Stomach (tissue), 9 donors: ENCODE data around the gene CYB561. TPM values are rescaled to one million over a fixed set of nuclear protein-coding genes. Genes with fewer than 3 reads are reported as not detected.

Experiments
- DNase-seq, 2 donors: peaks; one replicate each; pipeline versions ENCODE4 v3.0.0 to v3.0.0-alpha.2; 2013 to 2019
- H3K27ac ChIP-seq, 5 donors: fragments of 200-600 bp in 4 of 5; sonication (generic) in 4 of 5; one replicate each; pipeline ENCODE4 v1.5.1; 2013 to 2019; ENCODE audit warnings: mild to moderate bottlenecking in 1 of 5, moderate library complexity in 1 of 5
- H3K27me3 ChIP-seq, 3 donors: fragments of 200-600 bp; sonication (generic); one replicate each; pipeline ENCODE4 v1.5.1; 2017 to 2019; ENCODE audit warnings: mixed run types in 1 of 3
- H3K36me3 ChIP-seq, 4 donors: fragments of 200-600 bp; sonication (generic); 1 replicate in 3 of 4; 2 replicates in 1 of 4; pipeline ENCODE4 v1.5.1; 2016 to 2019
- H3K4me1 ChIP-seq, 4 donors: fragments of 200-600 bp; sonication (generic); one replicate each; pipeline ENCODE4 v1.5.1; 2016 to 2019
- H3K4me3 ChIP-seq, 4 donors: fragments of 200-600 bp; sonication (generic) in 3 of 4; one replicate each; pipeline ENCODE4 v1.5.1; 2016 to 2019; ENCODE audit warnings: mild to moderate bottlenecking in 1 of 4
- H3K9me3 ChIP-seq, 4 donors: fragments of 200-600 bp; sonication (generic); one replicate each; pipeline ENCODE4 v1.5.1; 2016 to 2019
- EP300 ChIP-seq: sonication (generic); formaldehyde crosslinking; IDR thresholded peaks from one replicate; pipeline ENCODE4 v1.6.1; 2017; ENCODE audit warnings: antibody characterized with exemption
- POLR2A ChIP-seq, 4 donors: fragments of 450-650 bp; IDR thresholded peaks; one replicate each; pipeline ENCODE4 v1.6.1; 2016; ENCODE audit warnings: antibody characterized with exemption in 4 of 4, control low read depth in 2 of 4, mild to moderate bottlenecking in 1 of 4, moderate library complexity in 1 of 4
- POLR2AphosphoS5 ChIP-seq, 3 donors: sonication (generic); formaldehyde crosslinking; IDR thresholded peaks; one replicate each; pipeline ENCODE4 v1.6.1; 2016; ENCODE audit warnings: antibody characterized with exemption in 3 of 3
- WGBS, 5 donors: extraction: QIAGEN DNeasy Blood & Tissue Kit in 3 of 5; methylation state at CpG; one replicate each; pipeline versions ENCODE4 v1.1.5 to v1.1.7; 2013 to 2018; 5-methylcytosine and 5-hydroxymethylcytosine counted together
- intact Hi-C: fragments of 100-400 bp; cut with DNase I; formaldehyde crosslinking; loops from one replicate; pipeline ENCODE4 v1.15.1; 2023; ENCODE audit warnings: low total_unique reads
- polyA plus RNA-seq, 3 donors: library from polyadenylated mRNA; stranded (reverse); fragments of 200-250 nt; gene quantifications; one replicate each; pipeline ENCODE4 v1.2.3, GENCODE V29; 2013
- total RNA-seq, 5 donors: library from RNA; depleted of rRNA; stranded (reverse); fragments of >200 nt; gene quantifications; one replicate each; pipeline versions ENCODE4 v1.1.0 to v1.2.3, GENCODE V29; 2014 to 2016
- TF ChIP-seq, protein P1 (sequence below), 7 experiments: fragments of 450-650 bp in 4 of 7; fragments of 200-600 bp in 3 of 7; sonication (generic) in 3 of 7; IDR thresholded peaks; one replicate each; pipeline ENCODE4 v1.5.1; 2016 to 2019; ENCODE audit warnings: antibody characterized with exemption in 7 of 7, control low read depth in 2 of 7, mild to moderate bottlenecking in 1 of 7
- donor health status: healthy with polysubstance abuse.
- donor health status: Bipolar disorder and iron deficiency.
- donor health status: healthy.

The CYB561 gene
- total and polyA plus RNA-seq, 8 donors = 10.8 to 394 (median 37.8) TPM

DNA sequence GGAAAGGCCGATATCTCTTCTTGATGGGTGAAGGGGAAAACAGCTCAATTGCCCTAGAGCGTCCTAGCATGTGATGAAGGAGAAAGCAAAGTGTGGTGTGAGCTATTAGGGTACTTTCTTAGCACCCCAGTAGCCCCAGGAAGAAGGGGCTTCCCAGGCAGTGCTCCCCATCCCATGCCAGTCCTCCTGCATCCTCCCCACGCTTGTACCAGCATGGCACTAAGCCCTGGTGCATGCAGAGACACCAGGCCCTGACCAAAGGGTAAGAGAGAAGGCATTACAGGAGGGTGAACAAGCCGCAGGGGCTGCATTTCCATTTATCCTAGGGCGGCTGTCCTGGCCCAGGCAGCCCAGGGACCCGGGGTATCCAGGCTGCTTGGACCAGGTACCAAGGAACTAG is 3.1 kb downstream of the CYB561 start:
- Histone ChIP-seq H3K4me1 (peaks cover 37 to 93% (median 75%) of the 10 kb centered on the region in 4 donors), H3K27ac (peak overlapping the region in 2 of 5 donors; percentile 5 to 26), H3K36me3 (no peaks in the 10 kb centered on the region), H3K9me3 (no peaks in the 10 kb centered on the region), H3K4me3 (no peak overlapping the region), H3K27me3 (peaks cover 0 to 6% (median 0%) of the 10 kb centered on the region in 3 donors)
- WGBS, 5 donors = 68 to 87% (median 70%) methylated on average over 6 of the region's 6 CpGs
- intact Hi-C loops = no loop called here
- TF ChIP-seq POLR2A (IDR thresholded peaks at IDR 0.05) = no peak
- TF ChIP-seq, protein P1, sequence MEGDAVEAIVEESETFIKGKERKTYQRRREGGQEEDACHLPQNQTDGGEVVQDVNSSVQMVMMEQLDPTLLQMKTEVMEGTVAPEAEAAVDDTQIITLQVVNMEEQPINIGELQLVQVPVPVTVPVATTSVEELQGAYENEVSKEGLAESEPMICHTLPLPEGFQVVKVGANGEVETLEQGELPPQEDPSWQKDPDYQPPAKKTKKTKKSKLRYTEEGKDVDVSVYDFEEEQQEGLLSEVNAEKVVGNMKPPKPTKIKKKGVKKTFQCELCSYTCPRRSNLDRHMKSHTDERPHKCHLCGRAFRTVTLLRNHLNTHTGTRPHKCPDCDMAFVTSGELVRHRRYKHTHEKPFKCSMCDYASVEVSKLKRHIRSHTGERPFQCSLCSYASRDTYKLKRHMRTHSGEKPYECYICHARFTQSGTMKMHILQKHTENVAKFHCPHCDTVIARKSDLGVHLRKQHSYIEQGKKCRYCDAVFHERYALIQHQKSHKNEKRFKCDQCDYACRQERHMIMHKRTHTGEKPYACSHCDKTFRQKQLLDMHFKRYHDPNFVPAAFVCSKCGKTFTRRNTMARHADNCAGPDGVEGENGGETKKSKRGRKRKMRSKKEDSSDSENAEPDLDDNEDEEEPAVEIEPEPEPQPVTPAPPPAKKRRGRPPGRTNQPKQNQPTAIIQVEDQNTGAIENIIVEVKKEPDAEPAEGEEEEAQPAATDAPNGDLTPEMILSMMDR (IDR thresholded peaks at IDR 0.05) = no peak
- TF ChIP-seq EP300 = no peak
- TF ChIP-seq POLR2AphosphoS5 (IDR thresholded peaks at IDR 0.05) = no peak
- DNase-seq = no peak

DNA sequence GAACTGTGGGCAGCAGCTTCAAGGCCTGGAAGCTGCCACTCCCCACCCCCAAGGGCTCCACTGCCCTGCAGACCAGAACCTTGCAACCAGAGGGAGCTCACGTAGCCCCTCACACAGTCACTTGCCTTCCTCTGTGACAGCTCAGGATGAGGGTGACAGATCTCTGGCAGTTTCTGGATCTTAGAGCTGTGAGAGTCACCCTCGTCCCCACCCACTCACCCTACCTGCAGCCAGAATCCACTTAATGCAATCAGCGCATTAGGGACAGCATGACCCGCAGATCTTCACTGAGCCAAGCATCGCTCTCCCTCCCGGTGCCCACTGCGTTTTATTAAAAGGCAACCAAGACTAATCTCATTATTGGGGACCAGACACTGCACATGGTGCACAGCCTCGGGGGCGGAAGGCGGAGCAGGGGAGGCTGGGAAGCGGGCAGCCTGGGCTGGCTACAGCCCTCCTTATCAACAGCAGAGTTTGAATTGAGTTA is 3.5 kb downstream of the CYB561 start:
- H3K36me3 ChIP-seq = no peaks in the 10 kb centered on the region
- WGBS, 5 donors = 49 to 76% (median 59%) methylated on average over 9 to 11 of the region's 11 CpGs
- H3K4me1 ChIP-seq = peaks cover 37 to 93% (median 75%) of the 10 kb centered on the region in 4 donors
- TF ChIP-seq POLR2AphosphoS5 (IDR thresholded peaks at IDR 0.05) = no peak
- H3K9me3 ChIP-seq = no peaks in the 10 kb centered on the region
- intact Hi-C loops = no loop called here
- H3K27me3 ChIP-seq = peaks cover 0 to 6% (median 0%) of the 10 kb centered on the region in 3 donors
- no peak overlapping the region for H3K4me3 ChIP-seq
- H3K27ac ChIP-seq = peak overlapping the region in 2 of 5 donors; percentile 24 to 26
- DNase-seq = peak in 1 of 2 donors; percentile 41

DNA sequence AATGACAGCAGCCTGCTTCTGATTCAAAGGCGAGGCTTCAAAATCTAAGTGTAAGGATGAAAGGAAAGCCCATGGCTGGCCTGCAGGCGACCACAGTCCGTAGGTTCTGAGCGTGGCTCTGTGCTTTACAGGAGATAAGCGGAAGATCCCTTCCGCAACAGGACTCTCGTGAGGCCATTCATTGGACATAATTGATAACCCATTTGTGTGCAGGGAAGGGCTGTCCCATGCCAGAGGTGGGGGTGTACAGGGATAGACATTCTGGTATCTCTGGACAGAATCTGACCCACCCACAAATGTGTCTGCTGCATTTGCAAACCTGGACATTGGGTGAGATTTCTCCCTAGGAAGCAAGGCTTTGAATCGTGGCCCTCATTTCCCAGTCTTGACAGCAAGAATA is 4.0 kb downstream of the CYB561 start:
- H3K27ac ChIP-seq = no peak overlapping the region
- DNase-seq = no peak
- 78 to 90% (median 87%) methylated on average over 8 of the region's 8 CpGs for WGBS, 5 donors

DNA sequence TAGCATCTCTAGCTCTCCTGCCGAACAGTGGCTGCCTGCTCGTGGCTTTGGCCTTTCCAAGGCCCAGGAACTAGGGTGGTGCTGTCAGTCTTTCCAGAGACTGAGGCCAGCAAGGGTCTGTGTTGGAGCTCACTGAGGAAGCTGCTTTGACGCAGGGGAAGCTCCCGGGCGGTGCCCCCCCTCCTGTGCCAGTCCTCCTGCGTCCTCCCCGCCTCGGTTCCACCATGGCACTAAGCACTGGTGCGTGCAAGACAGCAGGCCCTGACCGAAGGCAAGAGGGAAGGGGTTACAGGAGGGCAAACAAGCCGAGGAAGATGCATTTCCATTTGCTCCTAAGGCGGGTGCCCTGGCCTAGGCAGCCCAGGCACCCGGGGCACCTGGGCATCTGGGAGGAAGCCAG is 4.5 kb downstream of the CYB561 start:
- Histone ChIP-seq H3K36me3 (no peaks in the 10 kb centered on the region), H3K27me3 (peaks cover 0 to 6% (median 0%) of the 10 kb centered on the region in 3 donors), H3K27ac (peak overlapping the region in 2 of 5 donors; percentile 8 to 82), H3K4me1 (peaks cover 37 to 93% (median 75%) of the 10 kb centered on the region in 4 donors), H3K9me3 (no peaks in the 10 kb centered on the region), H3K4me3 (no peak overlapping the region)
- TF ChIP-seq, protein P1 (IDR thresholded peaks at IDR 0.05) = no peak
- TF ChIP-seq POLR2AphosphoS5 (IDR thresholded peaks at IDR 0.05) (no peak), EP300 (no peak), POLR2A (IDR thresholded peaks at IDR 0.05) (no peak)
- intact Hi-C loops = no loop called here
- DNase-seq = no peak
- WGBS, 5 donors = 70 to 84% (median 78%) methylated on average over 13 of the region's 13 CpGs

More for the DNA sequence above, 4.0 kb downstream of the CYB561 start:
- Histone ChIP-seq H3K9me3 (no peaks in the 10 kb centered on the region), H3K4me3 (no peak overlapping the region), H3K36me3 (no peaks in the 10 kb centered on the region), H3K27me3 (peaks cover 0 to 6% (median 0%) of the 10 kb centered on the region in 3 donors), H3K4me1 (peaks cover 37 to 93% (median 75%) of the 10 kb centered on the region in 4 donors)
- TF ChIP-seq, protein P1 (IDR thresholded peaks at IDR 0.05) = no peak
- TF ChIP-seq EP300 (no peak), POLR2AphosphoS5 (IDR thresholded peaks at IDR 0.05) (no peak), POLR2A (IDR thresholded peaks at IDR 0.05) (no peak)
- intact Hi-C loops = no loop called here

DNA sequence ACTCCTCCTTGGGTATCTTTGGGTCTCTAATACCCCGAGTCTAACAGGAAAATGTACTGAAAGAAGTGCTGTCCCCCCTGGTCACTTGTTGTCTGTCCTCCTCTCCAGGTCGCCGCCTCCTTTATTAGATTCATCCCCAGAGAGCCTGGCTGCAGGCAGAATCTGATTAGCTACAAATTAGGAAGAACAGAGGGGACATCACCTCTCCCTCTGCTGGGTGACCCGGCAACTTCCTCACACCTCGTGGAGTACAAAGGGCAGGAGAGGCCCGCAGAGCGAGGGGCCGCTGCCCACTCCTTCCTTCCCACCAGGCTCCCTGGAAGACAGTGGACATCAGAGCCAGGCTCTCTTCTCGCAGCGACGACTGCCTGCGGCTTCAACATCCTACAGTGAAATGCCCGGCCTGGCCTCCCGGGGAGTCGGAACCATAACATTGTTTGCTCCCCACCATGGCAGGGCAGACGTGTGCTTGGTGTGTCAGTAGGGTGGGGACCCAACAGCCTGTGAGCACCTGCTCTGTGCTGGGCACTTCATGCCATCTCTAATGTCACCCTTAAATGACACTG is 5.3 kb downstream of the CYB561 start:
- Histone ChIP-seq H3K9me3 (no peaks in the 10 kb centered on the region), H3K4me3 (no peak overlapping the region), H3K4me1 (peaks cover 40 to 95% (median 78%) of the 10 kb centered on the region in 4 donors), H3K27ac (peak overlapping the region in 4 of 5 donors; percentile 55 to 82 (median 64)), H3K27me3 (peaks cover 0 to 5% (median 0%) of the 10 kb centered on the region in 3 donors), H3K36me3 (peaks cover 0 to 2% (median 0%) of the 10 kb centered on the region in 4 donors)
- TF ChIP-seq EP300 = no peak
- TF ChIP-seq, protein P1 (IDR thresholded peaks at IDR 0.05) = no peak
- no peak for TF ChIP-seq POLR2A (IDR thresholded peaks at IDR 0.05)
- TF ChIP-seq POLR2AphosphoS5 (IDR thresholded peaks at IDR 0.05) = no peak
- no peak for DNase-seq
- WGBS, 5 donors = 73 to 83% (median 81%) methylated on average over 16 of the region's 16 CpGs
- intact Hi-C loops = no loop called here
